Cardiac fibroblast (primary cell): ENCODE data around the gene MTURN.

Source experiments
- DNase-seq, 2 donors: peaks; one replicate each; pipeline versions ENCODE4 v3.0.0 to v3.0.0-alpha.2; 2010; ENCODE audit warnings: low read depth in 2 of 2
- H3K4me3 ChIP-seq, 2 donors: replicated peaks in 1 of 2; 1 replicate in 1 of 2; 2 replicates in 1 of 2; pipeline ENCODE4 v1.5.1; 2011; ENCODE audit warnings: low read depth in 2 of 2, low read length in 2 of 2, mild to moderate bottlenecking in 2 of 2, moderate library complexity in 1 of 2
- CTCF ChIP-seq: IDR thresholded peaks from one replicate; pipeline ENCODE4 v1.5.1; 2011; ENCODE audit warnings: low read depth, mild to moderate bottlenecking, low read length, inconsistent platforms

MTURN gene

GRCh38 chr7:30134611-30135300 is at the start of gene MTURN:
MTURN (plus strand) TSS chr7:30134986; CDS start chr7:30135137, 151 bp downstream.
- no peak for TF ChIP-seq CTCF
- peak within 1 kb of the TSS; percentile 81 to 94 for H3K4me3 ChIP-seq
- peak; percentile 79 to 80 for DNase-seq

- no peak overlapping the region for H3K4me3 ChIP-seq
- DNase-seq = no peak
- no peak for TF ChIP-seq CTCF
Measured at GRCh38 chr7:30086529-30086928, 48.3 kb upstream of the MTURN start.

DNA sequence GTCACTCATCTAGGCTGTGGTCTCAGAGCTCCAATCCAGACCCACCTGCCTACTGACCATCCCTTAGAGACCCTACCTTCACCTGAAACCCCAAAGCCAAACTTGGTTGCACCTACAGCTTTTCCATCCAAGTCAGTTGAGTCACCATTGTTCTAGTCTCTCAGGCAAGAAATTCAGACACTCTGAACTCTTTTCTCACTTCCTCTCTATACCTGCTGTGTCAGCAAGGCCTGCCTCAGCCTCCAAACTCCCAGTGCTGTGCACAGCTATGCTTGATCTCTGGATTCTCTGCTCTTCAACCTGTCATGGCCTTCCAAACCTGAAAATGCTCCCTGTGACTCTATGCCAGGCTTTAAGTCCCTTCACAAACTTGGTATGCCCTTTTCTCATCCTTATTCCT is 47.4 kb upstream of the MTURN start:
- no peak for TF ChIP-seq CTCF
- DNase-seq = no peak
- H3K4me3 ChIP-seq = no peak overlapping the region

GRCh38 chr7:30088362-30088761 is 46.4 kb upstream of the MTURN start:
- TF ChIP-seq CTCF = no peak
- H3K4me3 ChIP-seq = no peak overlapping the region
- no peak for DNase-seq

GRCh38 chr7:30090111-30090510 is 44.7 kb upstream of the MTURN start:
- no peak for TF ChIP-seq CTCF
- peak; percentile 41 to 47 for DNase-seq

GRCh38 chr7:30091491-30091912 is 43.3 kb upstream of the MTURN start:
- no peak overlapping the region for H3K4me3 ChIP-seq
- no peak for TF ChIP-seq CTCF
- DNase-seq = peak; percentile 87 to 88

More at GRCh38 chr7:30090111-30090510, 44.7 kb upstream of the MTURN start:
- no peak overlapping the region for H3K4me3 ChIP-seq

- no peak for TF ChIP-seq CTCF
- H3K4me3 ChIP-seq = no peak overlapping the region
- DNase-seq = no peak
Measured at GRCh38 chr7:30091987-30092386, 42.8 kb upstream of the MTURN start.
